Natural killer cell (primary cell): ENCODE data around the gene TGFBR2. TPM values are rescaled to one million over a fixed set of nuclear protein-coding genes. Genes with fewer than 3 reads are reported as not detected.

ENCODE experiments used
- ATAC-seq, 3 donors: fragments of 150-1000 bp in 2 of 3; fragments of 200-7000 bp in 1 of 3; cut with Tn5 transposase; 1 replicate in 1 of 3; 2 replicates in 2 of 3; pipeline ENCODE4 v1.10.0; 2021; ENCODE audit warnings: mild to moderate bottlenecking in 2 of 3, moderate library complexity in 2 of 3
- DNase-seq, 2 donors: peaks; one replicate each; pipeline versions ENCODE4 v3.0.0 to v3.0.0-alpha.2; 2013 to 2021; ENCODE audit warnings: mixed read lengths in 1 of 2
- H3K27ac ChIP-seq: one replicate; pipeline ENCODE4 v1.5.1; 2013; ENCODE audit warnings: mild to moderate bottlenecking, low read length
- H3K27me3 ChIP-seq: one replicate; pipeline ENCODE4 v1.6.1; 2013; ENCODE audit warnings: low read length; ENCODE audit not compliant: control insufficient read depth, insufficient read depth
- H3K36me3 ChIP-seq: one replicate; pipeline ENCODE4 v1.6.1; 2013; ENCODE audit warnings: low read length; ENCODE audit not compliant: control insufficient read depth, insufficient read depth
- H3K4me1 ChIP-seq: one replicate; pipeline ENCODE4 v1.6.1; 2013; ENCODE audit warnings: low read length; ENCODE audit not compliant: control insufficient read depth, insufficient read depth
- H3K4me3 ChIP-seq: one replicate; pipeline ENCODE4 v1.5.1; 2013; ENCODE audit warnings: low read length
- H3K9me3 ChIP-seq: one replicate; pipeline ENCODE4 v1.6.1; 2013; ENCODE audit warnings: low read length; ENCODE audit not compliant: control insufficient read depth, insufficient read depth
- H3K27ac Mint-ChIP-seq, 2 donors: one replicate each; pipeline ENCODE4 v1.8.0; 2022; ENCODE audit warnings: mild to moderate bottlenecking in 2 of 2, mixed read lengths in 2 of 2, moderate library complexity in 1 of 2
- H3K27me3 Mint-ChIP-seq, 2 donors: one replicate each; pipeline ENCODE4 v1.8.0; 2022; ENCODE audit warnings: low read depth in 2 of 2, mixed read lengths in 2 of 2
- H3K36me3 Mint-ChIP-seq: one replicate; pipeline ENCODE4 v1.8.0; 2022; ENCODE audit warnings: mixed read lengths
- H3K4me1 Mint-ChIP-seq, 2 donors: one replicate each; pipeline ENCODE4 v1.8.0; 2022; ENCODE audit warnings: mixed read lengths in 2 of 2
- H3K4me3 Mint-ChIP-seq: one replicate; pipeline ENCODE4 v1.8.0; 2022; ENCODE audit warnings: mild to moderate bottlenecking, moderate library complexity, mixed read lengths
- H3K9me3 Mint-ChIP-seq, 2 donors: one replicate each; pipeline ENCODE4 v1.8.0; 2022; ENCODE audit warnings: mixed read lengths in 2 of 2
- WGBS: methylation state at CpG from one replicate; pipeline ENCODE4 v1.1.7; 2013; ENCODE audit warnings: missing lambda C conversion rate; ENCODE audit not compliant: insufficient coverage; 5-methylcytosine and 5-hydroxymethylcytosine counted together
- intact Hi-C: fragments of 100-400 bp; cut with micrococcal nuclease; formaldehyde crosslinking; loops from one replicate; pipeline ENCODE4 v1.14.2; 2022
- total RNA-seq, 4 donors: library from RNA; stranded (reverse); fragments of 120-200 nt in 1 of 4; gene quantifications; one replicate each; pipeline versions ENCODE4 v1.2.3 to v1.2.4, GENCODE V29; 2013 to 2022
- TF ChIP-seq, protein P1 (sequence below): fragments of 200-600 bp; IDR thresholded peaks from one replicate; pipeline ENCODE4 v1.8.0; 2022; ENCODE audit warnings: antibody characterized with exemption

The TGFBR2 gene
- total RNA-seq, 3 donors from 2014 or later (not counting 1 experiment from before 2014, with no cell fraction given), result 70.4 to 113 (median 99.3) TPM

DNA sequence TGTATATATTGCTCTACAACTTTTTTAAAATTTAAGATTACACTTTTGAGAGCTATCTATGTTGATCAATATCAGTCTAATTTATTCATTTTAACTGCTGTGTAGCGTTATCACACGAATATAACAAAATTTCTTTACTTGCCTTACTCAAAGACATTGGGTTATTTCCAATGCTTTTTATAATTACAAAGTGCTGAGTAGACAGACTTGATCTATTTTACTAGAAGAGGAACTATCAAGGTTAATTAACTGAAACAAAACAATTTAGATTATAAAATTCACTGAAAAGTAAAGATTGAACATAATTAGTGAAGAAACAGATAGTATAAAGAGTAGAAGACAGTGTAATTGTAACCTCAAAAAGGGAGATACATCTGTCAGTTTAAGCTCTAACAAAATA, 105.5 kb downstream of the TGFBR2 start:
- intact Hi-C loops, result no loop called here
- H3K36me3 Mint-ChIP-seq, result no peaks in the 10 kb centered on the region
- H3K9me3 Mint-ChIP-seq, result no peaks in the 10 kb centered on the region
- Histone ChIP-seq H3K36me3 (no peaks in the 10 kb centered on the region), H3K4me3 (no peak overlapping the region), H3K27me3 (no peaks in the 10 kb centered on the region), H3K27ac (no peak overlapping the region), H3K9me3 (no peaks in the 10 kb centered on the region), H3K4me1 (no peaks in the 10 kb centered on the region)
- no peaks in the 10 kb centered on the region for H3K27me3 Mint-ChIP-seq
- no CpG with 5 or more reads among the region's 2 CpGs for WGBS
- peaks cover 9 to 11% of the 10 kb centered on the region in 2 donors for H3K4me1 Mint-ChIP-seq
- TF ChIP-seq, protein P1, sequence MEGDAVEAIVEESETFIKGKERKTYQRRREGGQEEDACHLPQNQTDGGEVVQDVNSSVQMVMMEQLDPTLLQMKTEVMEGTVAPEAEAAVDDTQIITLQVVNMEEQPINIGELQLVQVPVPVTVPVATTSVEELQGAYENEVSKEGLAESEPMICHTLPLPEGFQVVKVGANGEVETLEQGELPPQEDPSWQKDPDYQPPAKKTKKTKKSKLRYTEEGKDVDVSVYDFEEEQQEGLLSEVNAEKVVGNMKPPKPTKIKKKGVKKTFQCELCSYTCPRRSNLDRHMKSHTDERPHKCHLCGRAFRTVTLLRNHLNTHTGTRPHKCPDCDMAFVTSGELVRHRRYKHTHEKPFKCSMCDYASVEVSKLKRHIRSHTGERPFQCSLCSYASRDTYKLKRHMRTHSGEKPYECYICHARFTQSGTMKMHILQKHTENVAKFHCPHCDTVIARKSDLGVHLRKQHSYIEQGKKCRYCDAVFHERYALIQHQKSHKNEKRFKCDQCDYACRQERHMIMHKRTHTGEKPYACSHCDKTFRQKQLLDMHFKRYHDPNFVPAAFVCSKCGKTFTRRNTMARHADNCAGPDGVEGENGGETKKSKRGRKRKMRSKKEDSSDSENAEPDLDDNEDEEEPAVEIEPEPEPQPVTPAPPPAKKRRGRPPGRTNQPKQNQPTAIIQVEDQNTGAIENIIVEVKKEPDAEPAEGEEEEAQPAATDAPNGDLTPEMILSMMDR, result no peak
- DNase-seq, result no peak
- no peak for ATAC-seq
- no peak overlapping the region for H3K27ac Mint-ChIP-seq
- H3K4me3 Mint-ChIP-seq, result no peak overlapping the region

DNA sequence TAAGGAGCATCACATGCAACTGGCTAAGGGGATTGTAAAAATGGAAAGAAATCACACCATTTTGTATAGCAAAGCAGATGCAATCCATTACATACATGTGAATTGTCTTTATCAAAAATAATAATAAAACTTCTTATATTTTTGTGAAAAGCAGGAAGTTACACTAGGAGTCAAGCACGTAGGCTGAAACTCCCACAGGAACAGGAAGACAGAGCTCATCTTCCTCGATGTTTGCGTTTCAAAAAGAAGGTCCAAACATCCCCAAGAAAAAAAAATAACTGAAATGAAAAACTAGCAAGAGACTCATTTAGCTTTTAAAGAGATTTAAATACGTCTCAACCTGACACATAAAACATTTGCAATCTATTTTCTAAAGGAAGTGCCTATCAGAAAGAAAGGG, 106.6 kb downstream of the TGFBR2 start:
- H3K9me3 ChIP-seq, result no peaks in the 10 kb centered on the region
- no peaks in the 10 kb centered on the region for H3K4me1 ChIP-seq
- H3K27ac Mint-ChIP-seq, result no peak overlapping the region
- no peak overlapping the region for H3K4me3 ChIP-seq
- no peak overlapping the region for H3K27ac ChIP-seq
- no peaks in the 10 kb centered on the region for H3K27me3 Mint-ChIP-seq
- no peaks in the 10 kb centered on the region for H3K36me3 Mint-ChIP-seq
- no peaks in the 10 kb centered on the region for H3K36me3 ChIP-seq
- H3K9me3 Mint-ChIP-seq, result no peaks in the 10 kb centered on the region
- no peak overlapping the region for H3K4me3 Mint-ChIP-seq
- TF ChIP-seq, protein P1, result no peak
- 49% methylated on average over 3 of the region's 4 CpGs for WGBS
- H3K4me1 Mint-ChIP-seq, result peaks cover 6% of the 10 kb centered on the region in 2 donors
- intact Hi-C loops, result no loop called here
- no peak for DNase-seq
- no peaks in the 10 kb centered on the region for H3K27me3 ChIP-seq
- no peak for ATAC-seq

DNA sequence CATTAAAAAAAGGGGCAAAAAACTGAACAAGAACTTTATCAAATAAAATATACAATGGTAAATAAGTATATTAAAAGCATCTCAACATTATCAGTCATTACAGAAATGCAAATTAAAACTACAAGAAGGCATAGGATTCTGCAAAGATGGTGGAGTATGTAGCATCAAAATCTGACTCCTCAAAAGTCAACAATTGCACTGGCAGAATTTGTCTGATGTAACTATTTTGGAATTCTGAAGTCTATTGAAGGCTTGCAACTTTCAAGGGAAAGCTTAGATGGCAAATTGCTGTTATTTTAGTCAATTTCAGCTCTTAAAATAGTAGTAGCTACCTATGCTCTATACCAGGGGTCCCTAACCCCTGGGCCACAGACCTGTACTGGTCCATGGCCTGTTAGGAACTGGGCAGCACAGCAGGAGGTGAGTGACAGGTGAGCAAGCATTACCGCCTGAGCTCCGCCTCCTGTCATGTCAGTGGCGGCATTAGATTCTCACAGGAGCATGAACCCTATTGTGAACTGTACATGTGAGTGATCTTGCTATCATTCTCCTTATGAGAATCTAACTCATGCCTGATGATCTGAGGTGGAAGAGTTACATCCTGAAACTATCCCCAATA, 107.6 kb downstream of the TGFBR2 start:
- Mint-ChIP-seq H3K36me3 (no peaks in the 10 kb centered on the region), H3K9me3 (no peaks in the 10 kb centered on the region), H3K4me1 (peaks cover 0 to 4% of the 10 kb centered on the region in 2 donors), H3K27ac (no peak overlapping the region), H3K4me3 (no peak overlapping the region), H3K27me3 (no peaks in the 10 kb centered on the region)
- TF ChIP-seq, protein P1, result no peak
- DNase-seq (no peak), ATAC-seq (no peak)
- WGBS, result 100% methylated on average over 3 of the region's 3 CpGs
- Histone ChIP-seq H3K27me3 (no peaks in the 10 kb centered on the region), H3K4me3 (no peak overlapping the region), H3K9me3 (no peaks in the 10 kb centered on the region), H3K4me1 (no peaks in the 10 kb centered on the region), H3K36me3 (no peaks in the 10 kb centered on the region), H3K27ac (no peak overlapping the region)
- intact Hi-C loops, result no loop called here

DNA sequence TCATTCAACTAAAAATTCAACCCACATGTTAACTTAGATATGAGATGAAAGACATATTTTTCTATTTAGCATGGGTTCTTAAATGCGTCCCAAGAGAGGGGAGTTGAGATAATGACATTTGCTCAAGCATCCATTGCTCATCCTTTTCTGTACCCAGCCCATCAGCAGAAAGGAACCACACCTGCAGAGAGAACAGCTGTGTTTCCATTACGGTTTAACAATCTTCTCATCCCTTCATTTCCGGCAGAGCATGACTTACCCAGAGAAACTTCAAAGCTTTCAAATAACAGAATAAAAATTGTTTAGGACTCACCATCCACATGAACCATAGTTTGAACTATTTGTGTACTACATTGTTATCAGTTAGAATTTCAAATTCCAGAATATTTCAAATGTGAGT, 113.1 kb downstream of the TGFBR2 start:
- Histone ChIP-seq H3K9me3 (no peaks in the 10 kb centered on the region), H3K27me3 (no peaks in the 10 kb centered on the region), H3K4me3 (no peak overlapping the region), H3K27ac (no peak overlapping the region), H3K4me1 (no peaks in the 10 kb centered on the region), H3K36me3 (no peaks in the 10 kb centered on the region)
- WGBS, result 87% methylated on average over 2 of the region's 3 CpGs
- no peak overlapping the region for H3K4me3 Mint-ChIP-seq
- TF ChIP-seq, protein P1, result no peak
- no peaks in the 10 kb centered on the region for H3K4me1 Mint-ChIP-seq
- intact Hi-C loops, result no loop called here
- DNase-seq, result no peak
- no peaks in the 10 kb centered on the region for H3K36me3 Mint-ChIP-seq
- ATAC-seq, result no peak
- peaks cover 0 to 5% of the 10 kb centered on the region in 2 donors for H3K27me3 Mint-ChIP-seq
- no peaks in the 10 kb centered on the region for H3K9me3 Mint-ChIP-seq
- H3K27ac Mint-ChIP-seq, result no peak overlapping the region
